Measurements from ENCODE around the gene RTP3. TPM values are rescaled to one million over a fixed set of nuclear protein-coding genes. Genes with fewer than 3 reads are reported as not detected.

The RTP3 gene
- total and polyA plus RNA-seq, 12 donors: not detected

DNA sequence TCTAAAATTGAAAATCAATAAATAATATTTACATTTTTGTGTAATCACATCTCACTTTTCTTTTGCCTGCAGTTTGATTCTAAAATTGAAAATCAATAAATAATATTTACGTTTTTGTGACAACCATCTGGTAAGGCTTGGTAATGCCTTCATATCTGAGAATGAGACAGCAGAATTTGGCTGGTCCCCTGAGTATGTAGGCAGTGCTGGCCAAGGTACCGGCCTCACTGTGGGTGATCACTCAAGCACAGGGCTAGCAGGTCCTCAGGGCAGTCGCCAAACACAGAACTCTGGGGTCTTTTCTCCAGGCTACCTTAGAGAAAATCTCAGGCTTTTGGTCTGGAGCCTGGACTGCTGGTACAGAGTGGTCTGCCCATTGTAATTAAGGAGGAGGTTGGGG is 26.2 kb downstream of the RTP3 start:
- H3K9me3 ChIP-seq (replicated peaks in 1 of 3): no peaks in the 10 kb centered on the region
- intact Hi-C loops (cut with DNase I): no loop called here
- no peak for DNase-seq
- WGBS, 4 donors: 76 to 89% (median 83%) methylated on average over 3 of the region's 3 CpGs
- no peak overlapping the region for H3K4me3 ChIP-seq
- TF ChIP-seq, protein P1, sequence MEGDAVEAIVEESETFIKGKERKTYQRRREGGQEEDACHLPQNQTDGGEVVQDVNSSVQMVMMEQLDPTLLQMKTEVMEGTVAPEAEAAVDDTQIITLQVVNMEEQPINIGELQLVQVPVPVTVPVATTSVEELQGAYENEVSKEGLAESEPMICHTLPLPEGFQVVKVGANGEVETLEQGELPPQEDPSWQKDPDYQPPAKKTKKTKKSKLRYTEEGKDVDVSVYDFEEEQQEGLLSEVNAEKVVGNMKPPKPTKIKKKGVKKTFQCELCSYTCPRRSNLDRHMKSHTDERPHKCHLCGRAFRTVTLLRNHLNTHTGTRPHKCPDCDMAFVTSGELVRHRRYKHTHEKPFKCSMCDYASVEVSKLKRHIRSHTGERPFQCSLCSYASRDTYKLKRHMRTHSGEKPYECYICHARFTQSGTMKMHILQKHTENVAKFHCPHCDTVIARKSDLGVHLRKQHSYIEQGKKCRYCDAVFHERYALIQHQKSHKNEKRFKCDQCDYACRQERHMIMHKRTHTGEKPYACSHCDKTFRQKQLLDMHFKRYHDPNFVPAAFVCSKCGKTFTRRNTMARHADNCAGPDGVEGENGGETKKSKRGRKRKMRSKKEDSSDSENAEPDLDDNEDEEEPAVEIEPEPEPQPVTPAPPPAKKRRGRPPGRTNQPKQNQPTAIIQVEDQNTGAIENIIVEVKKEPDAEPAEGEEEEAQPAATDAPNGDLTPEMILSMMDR (IDR thresholded peaks at IDR 0.05): no peak
- TF ChIP-seq POLR2A (IDR thresholded peaks at IDR 0.05): no peak
- H3K27me3 ChIP-seq: no peaks in the 10 kb centered on the region
- H3K36me3 ChIP-seq (replicated peaks in 1 of 2): no peaks in the 10 kb centered on the region
- no peaks in the 10 kb centered on the region for H3K4me1 ChIP-seq (replicated peaks in 1 of 2)
- H3K27ac ChIP-seq: no peak overlapping the region

DNA sequence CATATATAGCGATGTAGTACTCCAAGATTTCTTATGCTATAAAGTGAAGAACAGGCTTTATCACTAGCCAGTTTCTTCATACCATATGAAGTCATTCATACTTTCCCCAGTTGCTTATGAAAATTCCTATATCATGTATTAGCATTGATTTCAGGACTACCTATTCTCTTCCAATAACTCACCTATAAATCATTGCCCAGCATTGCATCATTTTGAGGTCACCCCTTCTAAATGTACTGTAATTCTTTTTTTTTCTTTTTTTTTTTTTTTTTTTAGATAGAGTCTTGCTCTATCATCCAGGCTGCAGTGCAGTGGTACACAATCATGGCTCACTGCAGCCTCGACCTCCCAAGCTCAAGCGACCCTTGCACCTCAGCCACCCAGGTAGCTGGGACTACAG is 27.1 kb downstream of the RTP3 start:
- Histone ChIP-seq H3K27me3 (no peaks in the 10 kb centered on the region), H3K9me3 (replicated peaks in 1 of 3) (no peaks in the 10 kb centered on the region), H3K4me1 (replicated peaks in 1 of 2) (no peaks in the 10 kb centered on the region), H3K27ac (no peak overlapping the region), H3K4me3 (no peak overlapping the region), H3K36me3 (replicated peaks in 1 of 2) (no peaks in the 10 kb centered on the region)
- 89 to 95% (median 92%) methylated on average over 3 of the region's 3 CpGs for WGBS, 4 donors
- TF ChIP-seq, protein P1 (IDR thresholded peaks at IDR 0.05): no peak
- no peak for TF ChIP-seq POLR2A (IDR thresholded peaks at IDR 0.05)
- no peak for DNase-seq
- intact Hi-C loops (cut with DNase I): no loop called here

DNA sequence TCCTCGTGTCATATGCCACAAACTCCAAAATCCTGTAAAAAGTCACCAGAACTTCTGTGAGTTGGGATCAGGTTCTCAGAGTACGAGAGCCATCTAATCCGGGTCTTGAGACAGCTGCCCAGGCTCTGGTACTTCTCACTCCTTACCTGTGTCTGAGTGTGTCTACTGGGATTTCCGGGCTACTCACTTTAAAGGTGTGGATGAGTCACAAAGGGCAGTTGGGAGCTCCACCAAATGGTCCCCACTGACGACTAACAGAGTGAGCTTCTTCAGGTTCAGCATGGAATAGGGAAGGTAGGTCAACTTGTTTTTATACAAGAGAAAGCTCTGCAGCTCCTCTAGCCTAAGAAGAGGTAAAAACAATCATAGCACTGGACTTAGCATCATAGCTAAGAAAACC is 29.5 kb downstream of the RTP3 start:
- no peaks in the 10 kb centered on the region for H3K36me3 ChIP-seq (replicated peaks in 1 of 2)
- no peak overlapping the region for H3K4me3 ChIP-seq
- no peaks in the 10 kb centered on the region for H3K4me1 ChIP-seq (replicated peaks in 1 of 2)
- no peak for TF ChIP-seq POLR2A (IDR thresholded peaks at IDR 0.05)
- TF ChIP-seq, protein P1 (IDR thresholded peaks at IDR 0.05): no peak
- WGBS, 4 donors: 83 to 96% (median 89%) methylated on average over 5 of the region's 5 CpGs
- intact Hi-C loops (cut with DNase I): no loop called here
- DNase-seq: no peak
- no peak overlapping the region for H3K27ac ChIP-seq
- H3K9me3 ChIP-seq (replicated peaks in 1 of 3): no peaks in the 10 kb centered on the region
- H3K27me3 ChIP-seq: no peaks in the 10 kb centered on the region

DNA sequence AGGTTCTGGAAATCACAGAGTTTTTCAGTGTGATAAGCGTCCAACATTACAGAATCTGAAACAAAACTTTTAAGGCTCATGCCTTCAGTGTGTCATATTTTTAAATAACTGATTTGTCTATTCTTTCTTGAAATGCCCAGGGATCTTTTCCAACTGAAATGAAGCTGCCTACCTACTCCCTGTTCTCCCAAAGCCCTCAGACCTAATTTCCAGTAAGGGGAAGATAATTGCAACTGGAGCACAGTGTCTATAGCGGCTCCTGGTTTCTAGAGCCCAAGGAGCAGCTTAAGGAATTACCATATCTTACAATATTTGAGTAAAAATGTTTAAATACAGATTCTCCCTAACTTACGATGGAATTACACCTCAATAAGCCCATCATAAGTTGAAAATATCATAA is 35.3 kb downstream of the RTP3 start:
- Histone ChIP-seq H3K4me3 (no peak overlapping the region), H3K27me3 (no peaks in the 10 kb centered on the region), H3K27ac (no peak overlapping the region), H3K36me3 (replicated peaks in 1 of 2) (no peaks in the 10 kb centered on the region), H3K4me1 (replicated peaks in 1 of 2) (no peaks in the 10 kb centered on the region), H3K9me3 (replicated peaks in 1 of 3) (no peaks in the 10 kb centered on the region)
- DNase-seq: no peak
- WGBS, 4 donors: 78 to 92% (median 85%) methylated on average over 3 of the region's 3 CpGs
- intact Hi-C loops (cut with DNase I): no loop called here
- TF ChIP-seq POLR2A (IDR thresholded peaks at IDR 0.05): no peak
- TF ChIP-seq, protein P1 (IDR thresholded peaks at IDR 0.05): no peak

Measured in adrenal gland (tissue), 12 donors.